ENCODE results near the gene RPL19.

The RPL19 gene

GRCh38 chr17:39196241-39196807 is 3.8 kb upstream of the RPL19 start:
- in situ Hi-C loops (cut with MboI; ENCODE audit: low sequenced_read_pairs), result no loop called here

- in situ Hi-C loops (cut with MboI; ENCODE audit: low sequenced_read_pairs), result no loop called here
These were observed 3.2 kb upstream of the RPL19 start for GRCh38 chr17:39196808-39197291.

GRCh38 chr17:39197380-39198185 is 2.5 kb upstream of the RPL19 start, which contains the start of gene CACNB1:
Gene CACNB1 (minus strand): TSS chr17:39197669. CDS start chr17:39197495, 174 bp downstream.
- in situ Hi-C loops (cut with MboI; ENCODE audit: low sequenced_read_pairs), result no loop called here

GRCh38 chr17:39198186-39198566 is 1.9 kb upstream of the RPL19 start:
- in situ Hi-C loops (cut with MboI; ENCODE audit: low sequenced_read_pairs), result no loop called here

- in situ Hi-C loops (cut with MboI; ENCODE audit: low sequenced_read_pairs), result no loop called here
These were observed 338 bp upstream of the RPL19 start for GRCh38 chr17:39199820-39200069.

- in situ Hi-C loops (cut with MboI; ENCODE audit: low sequenced_read_pairs), result no loop called here
These were observed 951 bp downstream of the RPL19 start for GRCh38 chr17:39200957-39201510.

- in situ Hi-C loops (cut with MboI; ENCODE audit: low sequenced_read_pairs), result no loop called here
These were observed 4.2 kb downstream of the RPL19 start for GRCh38 chr17:39204245-39204644.

GRCh38 chr17:39205112-39205526 is 5.0 kb downstream of the RPL19 start:
- in situ Hi-C loops (cut with MboI; ENCODE audit: low sequenced_read_pairs), result no loop called here

- in situ Hi-C loops (cut with MboI; ENCODE audit: low sequenced_read_pairs), result no loop called here
These were observed 8.1 kb downstream of the RPL19 start for GRCh38 chr17:39208136-39208535.

GRCh38 chr17:39208893-39209292 is 8.8 kb downstream of the RPL19 start:
- in situ Hi-C loops (cut with MboI; ENCODE audit: low sequenced_read_pairs), result no loop called here

- in situ Hi-C loops (cut with MboI; ENCODE audit: low sequenced_read_pairs), result no loop called here
These were observed 9.4 kb downstream of the RPL19 start for GRCh38 chr17:39209317-39210092.

GRCh38 chr17:39210093-39210434 is 10.0 kb downstream of the RPL19 start:
- in situ Hi-C loops (cut with MboI; ENCODE audit: low sequenced_read_pairs), result no loop called here

GRCh38 chr17:39212195-39212810 is 12.2 kb downstream of the RPL19 start:
- in situ Hi-C loops (cut with MboI; ENCODE audit: low sequenced_read_pairs), result no loop called here

- in situ Hi-C loops (cut with MboI; ENCODE audit: low sequenced_read_pairs), result no loop called here
These were observed 12.9 kb downstream of the RPL19 start for GRCh38 chr17:39212841-39213480.

GRCh38 chr17:39213852-39214251 is 13.8 kb downstream of the RPL19 start:
- in situ Hi-C loops (cut with MboI; ENCODE audit: low sequenced_read_pairs), result no loop called here

- in situ Hi-C loops (cut with MboI; ENCODE audit: low sequenced_read_pairs), result no loop called here
These were observed 17.8 kb downstream of the RPL19 start for GRCh38 chr17:39217734-39218369.

GRCh38 chr17:39218906-39219305 is 18.8 kb downstream of the RPL19 start:
- in situ Hi-C loops (cut with MboI; ENCODE audit: low sequenced_read_pairs), result no loop called here

GRCh38 chr17:39219647-39220154 is 19.6 kb downstream of the RPL19 start:
- in situ Hi-C loops (cut with MboI; ENCODE audit: low sequenced_read_pairs), result no loop called here

- in situ Hi-C loops (cut with MboI; ENCODE audit: low sequenced_read_pairs), result no loop called here
These were observed 21.5 kb downstream of the RPL19 start for GRCh38 chr17:39221572-39221971.

- in situ Hi-C loops (cut with MboI; ENCODE audit: low sequenced_read_pairs), result no loop called here
These were observed 22.1 kb downstream of the RPL19 start for GRCh38 chr17:39222151-39222550.

All from HL-60/S4 treated with retinoic acid at 250 ng/mL for 4 days and 3 days (cell line).